ENCODE measurements around the gene DECR2. TPM values are rescaled to one million over a fixed set of nuclear protein-coding genes. Genes with fewer than 3 reads are reported as not detected.
A peak's percentile ranks its signal among the peaks of the same experiment; 100 is the strongest.

Gene DECR2
- total RNA-seq, 1 experiment from 2014 or later: 27.5 TPM

- TF ChIP-seq CTCF (conservative IDR thresholded peaks at IDR 0.05; ENCODE audit: low read depth, low read length) (no peak), EZH2 (IDR thresholded peaks at IDR 0.05; ENCODE audit: borderline replicate concordance, low read depth, low read length, poor library complexity, severe bottlenecking) (no peak)
- DNase-seq (ENCODE audit: low spot score): no peak
- H3K9me3 ChIP-seq (ENCODE audit: low read depth, low read length, poor library complexity, severe bottlenecking): no peaks in the 10 kb centered on the region
- H3K36me3 ChIP-seq (ENCODE audit: insufficient read depth, low read length, poor library complexity, severe bottlenecking): peaks cover 20% of the 10 kb centered on the region
- H3K27ac ChIP-seq (ENCODE audit: low read depth, low read length, poor library complexity, severe bottlenecking): no peak overlapping the region
- H3K27me3 ChIP-seq (replicated peaks; ENCODE audit: insufficient read depth, low read depth, low read length, poor library complexity): no peaks in the 10 kb centered on the region
- intact Hi-C loops (cut with micrococcal nuclease; ENCODE audit: unreplicated experiment): loop anchor here (5.0 kb wide), 1 partner anchor 258 kb away; no protein-coding TSS in a partner anchor
- ChIA-PET CTCF (interaction anchor here (1.3 kb wide), 1 partner anchor 299 kb away, joined by 6 read pairs; no protein-coding TSS in a partner anchor), POLR2A (ENCODE audit: low non-redundant PET) (no interaction called here)
- H3K4me1 ChIP-seq (ENCODE audit: insufficient read depth, low read length, poor library complexity, severe bottlenecking): no peaks in the 10 kb centered on the region
- no TSS peak for BruUV-seq (replicated peaks)
- H3K4me3 ChIP-seq (ENCODE audit: low read depth, low read length, poor library complexity, severe bottlenecking): no peak overlapping the region
Measured at GRCh38 chr16:364595-365491, 36.8 kb upstream of the DECR2 start.

- intact Hi-C loops (cut with micrococcal nuclease; ENCODE audit: unreplicated experiment): no loop called here
- POLR2A ChIA-PET (ENCODE audit: low non-redundant PET): no interaction called here
- peaks cover 20% of the 10 kb centered on the region for H3K36me3 ChIP-seq (ENCODE audit: insufficient read depth, low read length, poor library complexity, severe bottlenecking)
Measured at GRCh38 chr16:366476-366875, 35.2 kb upstream of the DECR2 start.

GRCh38 chr16:367333-367903 lies 34.3 kb upstream of the DECR2 start:
- TF ChIP-seq CTCF (conservative IDR thresholded peaks at IDR 0.05; ENCODE audit: low read depth, low read length): no peak
- no peak for TF ChIP-seq EZH2 (IDR thresholded peaks at IDR 0.05; ENCODE audit: borderline replicate concordance, low read depth, low read length, poor library complexity, severe bottlenecking)
- H3K9me3 ChIP-seq (ENCODE audit: low read depth, low read length, poor library complexity, severe bottlenecking): no peaks in the 10 kb centered on the region
- H3K27ac ChIP-seq (ENCODE audit: low read depth, low read length, poor library complexity, severe bottlenecking): no peak overlapping the region
- ChIA-PET POLR2A (ENCODE audit: low non-redundant PET) (no interaction called here), CTCF (no interaction called here)
- BruUV-seq (replicated peaks): TSS peak; percentile 51
- intact Hi-C loops (cut with micrococcal nuclease; ENCODE audit: unreplicated experiment): no loop called here
- H3K27me3 ChIP-seq (replicated peaks; ENCODE audit: insufficient read depth, low read depth, low read length, poor library complexity): no peaks in the 10 kb centered on the region
- H3K4me1 ChIP-seq (ENCODE audit: insufficient read depth, low read length, poor library complexity, severe bottlenecking): no peaks in the 10 kb centered on the region
- no peak overlapping the region for H3K4me3 ChIP-seq (ENCODE audit: low read depth, low read length, poor library complexity, severe bottlenecking)
- H3K36me3 ChIP-seq (ENCODE audit: insufficient read depth, low read length, poor library complexity, severe bottlenecking): peaks cover 20% of the 10 kb centered on the region
- no peak for DNase-seq (ENCODE audit: low spot score)

More at GRCh38 chr16:366476-366875, 35.2 kb upstream of the DECR2 start:
- Histone ChIP-seq H3K4me1 (ENCODE audit: insufficient read depth, low read length, poor library complexity, severe bottlenecking) (no peaks in the 10 kb centered on the region), H3K9me3 (ENCODE audit: low read depth, low read length, poor library complexity, severe bottlenecking) (no peaks in the 10 kb centered on the region), H3K27ac (ENCODE audit: low read depth, low read length, poor library complexity, severe bottlenecking) (no peak overlapping the region), H3K4me3 (ENCODE audit: low read depth, low read length, poor library complexity, severe bottlenecking) (no peak overlapping the region), H3K27me3 (replicated peaks; ENCODE audit: insufficient read depth, low read depth, low read length, poor library complexity) (no peaks in the 10 kb centered on the region)
- CTCF ChIA-PET: interaction anchor here (1.3 kb wide), 1 partner anchor 301 kb away, joined by 6 read pairs; no protein-coding TSS in a partner anchor
- TF ChIP-seq CTCF (conservative IDR thresholded peaks at IDR 0.05; ENCODE audit: low read depth, low read length): no peak
- TF ChIP-seq EZH2 (IDR thresholded peaks at IDR 0.05; ENCODE audit: borderline replicate concordance, low read depth, low read length, poor library complexity, severe bottlenecking): no peak
- BruUV-seq (replicated peaks): no TSS peak
- no peak for DNase-seq (ENCODE audit: low spot score)
